HS-27A (cell line): Measurements from ENCODE around the gene TET2.

Source experiments
- DNase-seq: peaks from one replicate; pipeline ENCODE4 v3.0.0-alpha.2; 2012; ENCODE audit warnings: low read depth, missing footprints

Gene TET2

GRCh38 chr4:105234582-105234981 lies 87.9 kb downstream of the TET2 start:
- DNase-seq = no peak

GRCh38 chr4:105236202-105236915 lies 89.7 kb downstream of the TET2 start:
- DNase-seq = no peak

GRCh38 chr4:105236916-105237311 lies 90.2 kb downstream of the TET2 start:
- DNase-seq = no peak

GRCh38 chr4:105240037-105240436 lies 93.4 kb downstream of the TET2 start:
- no peak for DNase-seq

GRCh38 chr4:105241451-105241850 lies 94.8 kb downstream of the TET2 start:
- no peak for DNase-seq

GRCh38 chr4:105243446-105243845 lies 96.8 kb downstream of the TET2 start:
- DNase-seq = no peak

- DNase-seq = no peak
These were observed 100.0 kb downstream of the TET2 start for GRCh38 chr4:105246712-105247111.

GRCh38 chr4:105248613-105249012 lies 101.9 kb downstream of the TET2 start:
- no peak for DNase-seq

GRCh38 chr4:105257817-105258495 lies 111.3 kb downstream of the TET2 start:
- no peak for DNase-seq

GRCh38 chr4:105265689-105266088 lies 119.0 kb downstream of the TET2 start:
- DNase-seq = no peak

- no peak for DNase-seq
These were observed 120.6 kb downstream of the TET2 start for GRCh38 chr4:105267280-105267679.

GRCh38 chr4:105272002-105272401 lies 125.3 kb downstream of the TET2 start:
- no peak for DNase-seq

GRCh38 chr4:105273230-105273629 lies 126.6 kb downstream of the TET2 start:
- DNase-seq = no peak

- no peak for DNase-seq
These were observed 127.4 kb downstream of the TET2 start for GRCh38 chr4:105274090-105274489.

GRCh38 chr4:105274504-105274903 lies 127.8 kb downstream of the TET2 start:
- DNase-seq = no peak

GRCh38 chr4:105276361-105277104 lies 129.9 kb downstream of the TET2 start:
- DNase-seq = no peak

GRCh38 chr4:105277702-105278101 lies 131.0 kb downstream of the TET2 start:
- DNase-seq = no peak

GRCh38 chr4:105279314-105279713 lies 132.6 kb downstream of the TET2 start:
- DNase-seq = no peak

GRCh38 chr4:105280338-105281123 lies 133.9 kb downstream of the TET2 start:
- no peak for DNase-seq

- DNase-seq = no peak
These were observed 134.4 kb downstream of the TET2 start for GRCh38 chr4:105281124-105281415.

- DNase-seq = no peak
These were observed 135.8 kb downstream of the TET2 start for GRCh38 chr4:105282489-105282888.

- no peak for DNase-seq
These were observed 136.8 kb downstream of the TET2 start for GRCh38 chr4:105283501-105283900.
